ENCODE measurements around the gene ZNF121.
A peak's percentile ranks its signal among the peaks of the same experiment; 100 is the strongest.
"Not testable (repeated sequence)": the region's sequence is repeated elsewhere in the genome, so short reads cannot be mapped to it uniquely, and the experiment has no call there.

The ZNF121 gene

GRCh38 chr19:9565900-9566705, 18.2 kb downstream of the ZNF121 start:
- DNase-seq (ENCODE audit: insufficient read length, low spot score): no peak
- FAIRE-seq: no peak
- no peak for TF ChIP-seq POLR2A (IDR thresholded peaks at IDR 0.05; ENCODE audit: low read depth, low read length)

GRCh38 chr19:9552536-9553274, 31.6 kb downstream of the ZNF121 start:
- DNase-seq (ENCODE audit: insufficient read length, low spot score) (no peak), FAIRE-seq (no peak)
- no peak for TF ChIP-seq POLR2A (IDR thresholded peaks at IDR 0.05; ENCODE audit: low read depth, low read length)

GRCh38 chr19:9547870-9548269, 36.4 kb downstream of the ZNF121 start:
- DNase-seq (ENCODE audit: insufficient read length, low spot score) (no peak), FAIRE-seq (no peak)
- no peak for TF ChIP-seq POLR2A (IDR thresholded peaks at IDR 0.05; ENCODE audit: low read depth, low read length)

- not testable (repeated sequence) for FAIRE-seq; DNase-seq (ENCODE audit: insufficient read length, low spot score)
Measured at GRCh38 chr19:9541281-9541680, 43.0 kb downstream of the ZNF121 start.

- not testable (repeated sequence) for DNase-seq (ENCODE audit: insufficient read length, low spot score); FAIRE-seq
Measured at GRCh38 chr19:9539921-9540320, 44.4 kb downstream of the ZNF121 start.

- DNase-seq (ENCODE audit: insufficient read length, low spot score); FAIRE-seq: not testable (repeated sequence)
Measured at GRCh38 chr19:9539201-9539600, 45.1 kb downstream of the ZNF121 start.

- peak; percentile 78 for DNase-seq (ENCODE audit: insufficient read length, low spot score)
- no peak for FAIRE-seq
- TF ChIP-seq POLR2A (IDR thresholded peaks at IDR 0.05; ENCODE audit: low read depth, low read length): peak; percentile 33; the same call in 1 of the 2 replicates
Measured at GRCh38 chr19:9538183-9539058, 45.9 kb downstream of the ZNF121 start, which contains the start of gene ZNF426. ZNF426 (minus strand) TSS chr19:9538645; CDS start chr19:9536232, 2,413 bp downstream.

- FAIRE-seq (no peak), DNase-seq (ENCODE audit: insufficient read length, low spot score) (no peak)
- TF ChIP-seq POLR2A (IDR thresholded peaks at IDR 0.05; ENCODE audit: low read depth, low read length): no peak
Measured at GRCh38 chr19:9535934-9536333, 48.4 kb downstream of the ZNF121 start.

- DNase-seq (ENCODE audit: insufficient read length, low spot score): no peak
- FAIRE-seq: no peak
- no peak for TF ChIP-seq POLR2A (IDR thresholded peaks at IDR 0.05; ENCODE audit: low read depth, low read length)
Measured at GRCh38 chr19:9531933-9532332, 52.4 kb downstream of the ZNF121 start.

- no peak for DNase-seq (ENCODE audit: insufficient read length, low spot score)
- no peak for TF ChIP-seq POLR2A (IDR thresholded peaks at IDR 0.05; ENCODE audit: low read depth, low read length)
- no peak for FAIRE-seq
Measured at GRCh38 chr19:9528757-9529336, 55.5 kb downstream of the ZNF121 start.

- no peak for FAIRE-seq
Measured at GRCh38 chr19:9523885-9524474, 60.3 kb downstream of the ZNF121 start.

More at GRCh38 chr19:9523885-9524474, 60.3 kb downstream of the ZNF121 start:
- TF ChIP-seq POLR2A (IDR thresholded peaks at IDR 0.05; ENCODE audit: low read depth, low read length): no peak
- DNase-seq (ENCODE audit: insufficient read length, low spot score): no peak
